Brain microvascular endothelial cell (primary cell): Measurements from ENCODE around the gene TMC8.

Source experiments
- DNase-seq: peaks from one replicate; pipeline ENCODE4 v3.0.0-alpha.2; 2020
- H3K27ac ChIP-seq: fragments of 250-450 bp; sonication (Bioruptor Pico); 2 replicates; pipeline ENCODE4 v1.5.1; 2020; ENCODE audit warnings: mild to moderate bottlenecking, moderate library complexity
- H3K27me3 ChIP-seq: fragments of 250-450 bp; sonication (Bioruptor Pico); replicated peaks from 2 replicates; pipeline ENCODE4 v1.5.1; 2020; ENCODE audit warnings: mild to moderate bottlenecking
- H3K36me3 ChIP-seq: fragments of 250-450 bp; sonication (Bioruptor Pico); replicated peaks from 2 replicates; pipeline ENCODE4 v1.5.1; 2020; ENCODE audit warnings: mild to moderate bottlenecking
- H3K4me3 ChIP-seq: 2 replicates; pipeline ENCODE4 v1.5.1; 2011; ENCODE audit warnings: low read depth, mild to moderate bottlenecking, control low read depth, low read length, moderate library complexity
- CTCF ChIP-seq: IDR thresholded peaks from 2 replicates; pipeline ENCODE4 v1.5.1; 2011; ENCODE audit warnings: low read depth, mild to moderate bottlenecking, moderate library complexity, low read length, control low read depth, inconsistent platforms; ENCODE audit errors: missing control alignments
- in situ Hi-C: cut with HindIII; loops from 2 replicates; pipeline ENCODE4 v1.10.0; 2017; ENCODE audit warnings: low sequenced_read_pairs, low pct_ligation_motif_present

TMC8 gene

DNA sequence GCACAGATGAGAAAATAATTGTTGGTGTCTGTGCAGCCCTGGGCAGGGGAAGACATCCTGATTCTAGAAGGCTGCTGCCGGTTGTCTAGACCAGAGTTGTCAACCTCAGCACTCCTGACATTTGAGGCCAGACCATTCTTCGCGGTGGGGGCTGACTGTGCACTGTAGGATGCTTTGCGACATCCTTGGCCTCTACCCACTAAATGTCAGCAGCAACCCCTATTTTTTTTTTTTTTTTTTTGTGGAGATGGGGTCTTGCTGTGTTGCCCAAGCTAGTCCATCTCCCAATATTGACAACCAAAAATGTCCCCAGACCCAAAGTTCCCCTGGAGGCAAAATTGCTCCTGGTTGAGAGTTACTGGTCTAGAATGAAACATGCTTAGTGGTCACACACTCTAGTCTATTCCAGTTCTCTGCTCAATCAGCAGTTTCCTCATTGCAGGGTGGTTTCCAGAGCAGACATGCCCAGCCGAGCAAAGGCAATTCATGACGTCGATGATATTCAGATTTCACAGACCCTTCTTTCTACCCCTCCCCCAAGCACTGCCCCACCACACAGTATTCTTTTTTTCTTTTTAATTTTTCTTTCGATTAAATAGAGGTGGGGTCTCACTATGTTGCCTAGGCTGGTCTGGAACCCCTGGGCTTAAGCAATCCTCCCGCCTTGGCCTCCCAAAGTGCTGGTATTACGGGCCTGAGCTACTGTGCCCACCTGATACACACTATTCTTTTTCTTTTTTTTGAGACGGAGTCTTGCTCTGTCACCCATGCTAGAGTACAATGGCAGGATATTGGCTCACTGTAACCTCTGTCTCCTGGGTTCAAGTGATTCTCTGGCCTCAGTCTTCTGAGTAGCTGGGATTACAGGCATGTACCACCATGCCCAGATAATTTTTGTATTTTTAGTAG, 24.6 kb downstream of the TMC8 start:
- Histone ChIP-seq H3K36me3 (no peaks in the 10 kb centered on the region), H3K27ac (no peak overlapping the region), H3K27me3 (no peaks in the 10 kb centered on the region), H3K4me3 (no peak overlapping the region)
- DNase-seq, result no peak
- in situ Hi-C loops, result no loop called here
- TF ChIP-seq CTCF, result no peak

DNA sequence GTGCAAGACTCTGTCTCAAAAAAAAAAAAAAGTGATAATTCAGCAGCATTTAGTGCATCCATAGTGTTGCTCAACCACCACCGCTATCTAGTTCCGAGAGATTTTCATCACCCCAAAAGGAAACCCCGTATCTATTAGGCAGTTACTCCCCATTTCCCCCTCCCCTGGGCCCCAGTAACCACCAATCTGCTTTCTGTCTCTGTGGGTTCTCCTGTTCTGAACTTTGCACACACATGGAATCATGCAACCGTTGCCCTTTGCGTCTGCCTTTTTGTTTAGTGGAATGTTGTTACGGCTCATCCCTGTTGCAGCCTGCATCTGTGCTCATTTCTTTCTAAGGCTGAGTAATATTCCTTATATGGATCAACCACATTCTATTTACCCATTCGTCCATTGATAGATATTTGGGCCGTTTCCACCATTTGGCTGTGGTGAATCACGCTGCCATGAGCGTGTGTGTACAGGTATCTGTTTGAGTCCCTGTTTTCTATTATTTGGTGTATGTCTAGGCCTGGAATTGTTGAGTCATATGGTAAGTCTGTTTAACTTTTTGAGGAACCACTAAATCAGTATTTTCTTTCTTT, 29.1 kb downstream of the TMC8 start:
- in situ Hi-C loops, result no loop called here
- DNase-seq, result no peak
- no peaks in the 10 kb centered on the region for H3K27me3 ChIP-seq
- no peaks in the 10 kb centered on the region for H3K36me3 ChIP-seq
- no peak overlapping the region for H3K4me3 ChIP-seq
- no peak overlapping the region for H3K27ac ChIP-seq
- TF ChIP-seq CTCF, result no peak

DNA sequence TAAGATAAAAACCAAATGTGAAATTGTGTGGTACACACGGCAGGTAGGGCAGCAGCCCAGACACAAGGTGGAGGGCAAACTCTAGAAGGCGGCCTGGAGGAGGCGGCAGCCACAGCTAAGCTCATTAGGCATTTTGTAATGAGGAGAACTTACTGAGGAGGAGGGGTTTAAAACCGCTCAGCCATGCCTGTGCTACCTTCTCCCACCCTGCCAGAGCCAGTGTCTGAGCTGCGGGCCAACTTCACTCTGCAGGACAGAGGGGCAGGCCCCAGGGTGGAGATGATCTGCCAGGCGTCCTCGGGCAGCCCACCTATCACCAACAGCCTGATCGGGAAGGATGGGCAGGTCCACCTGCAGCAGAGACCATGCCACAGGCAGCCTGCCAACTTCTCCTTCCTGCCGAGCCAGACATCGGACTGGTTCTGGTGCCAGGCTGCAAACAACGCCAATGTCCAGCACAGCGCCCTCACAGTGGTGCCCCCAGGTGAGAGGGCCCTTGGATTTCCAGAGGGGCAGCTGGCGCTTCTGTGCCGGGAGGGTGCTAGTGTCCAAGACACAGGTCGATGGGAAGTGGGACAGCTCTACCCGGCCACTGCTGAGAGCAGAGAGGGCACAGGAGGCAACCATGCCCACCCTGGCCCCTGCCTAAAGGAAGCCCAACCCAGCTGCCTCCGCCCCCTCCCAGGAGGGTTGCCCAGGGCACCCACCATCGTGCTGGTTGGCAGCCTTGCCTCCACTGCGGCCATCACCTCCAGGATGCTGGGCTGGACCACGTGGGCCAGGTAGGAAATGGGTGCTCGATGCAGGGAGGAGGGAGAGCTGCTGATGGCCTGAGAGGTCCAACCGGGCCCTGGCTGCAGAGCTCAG, 33.5 kb downstream of the TMC8 start:
- TF ChIP-seq CTCF, result no peak
- no peak for DNase-seq
- Histone ChIP-seq H3K36me3 (no peaks in the 10 kb centered on the region), H3K27me3 (no peaks in the 10 kb centered on the region), H3K27ac (no peak overlapping the region), H3K4me3 (no peak overlapping the region)
- in situ Hi-C loops, result no loop called here

- no peak for TF ChIP-seq CTCF
- in situ Hi-C loops, result no loop called here
- no peak for DNase-seq
- Histone ChIP-seq H3K4me3 (no peak overlapping the region), H3K36me3 (no peaks in the 10 kb centered on the region), H3K27ac (no peak overlapping the region), H3K27me3 (no peaks in the 10 kb centered on the region)
Observed at GRCh38 chr17:78164748-78165607, 34.4 kb downstream of the TMC8 start.

DNA sequence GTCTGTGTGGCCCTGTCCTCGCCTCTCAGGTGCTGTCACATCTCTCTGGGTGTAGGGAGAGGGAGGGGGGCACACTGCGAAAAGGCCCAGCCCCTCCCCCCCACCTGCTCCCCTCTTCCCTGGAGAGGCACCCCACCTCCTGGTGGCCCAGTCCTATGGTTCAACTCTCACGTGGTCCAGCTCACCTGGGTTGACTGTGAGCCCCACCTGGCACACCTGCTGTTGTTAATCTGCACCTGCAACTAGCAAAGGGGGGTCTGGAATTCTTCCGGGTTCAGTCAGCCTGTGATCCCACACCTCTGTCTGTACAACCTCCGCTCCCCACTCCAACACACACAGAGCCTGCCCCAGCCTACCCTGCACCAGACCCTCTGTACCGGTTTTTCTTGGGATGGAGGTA, 35.8 kb downstream of the TMC8 start:
- Histone ChIP-seq H3K4me3 (no peak overlapping the region), H3K27me3 (no peaks in the 10 kb centered on the region), H3K27ac (no peak overlapping the region), H3K36me3 (no peaks in the 10 kb centered on the region)
- no peak for DNase-seq
- in situ Hi-C loops, result no loop called here
- no peak for TF ChIP-seq CTCF
